CD14-positive monocyte (primary cell): ENCODE results near the gene RERE. TPM values are rescaled to one million over a fixed set of nuclear protein-coding genes. Genes with fewer than 3 reads are reported as not detected.
A peak's percentile ranks its signal among the peaks of the same experiment; 100 is the strongest.

Experiments
- DNase-seq, 3 donors: peaks; one replicate each; pipeline ENCODE4 v3.0.0-alpha.2; 2011 to 2022
- H2AFZ ChIP-seq: 2 replicates; pipeline ENCODE4 v1.6.0; 2012; ENCODE audit warnings: mild to moderate bottlenecking, low read depth, low read length, inconsistent platforms; ENCODE audit not compliant: insufficient read depth, poor library complexity, severe bottlenecking
- H3K27ac ChIP-seq, 2 donors: 1 replicate in 1 of 2; 2 replicates in 1 of 2; pipeline ENCODE4 v1.5.1; 2012 to 2013; ENCODE audit warnings: low read length in 2 of 2, control low read depth in 1 of 2, inconsistent platforms in 1 of 2, low read depth in 1 of 2, mild to moderate bottlenecking in 1 of 2
- H3K27me3 ChIP-seq, 2 donors: one replicate each; pipeline versions ENCODE4 v1.6.0 to v1.6.1; 2011 to 2013; ENCODE audit warnings: low read length in 2 of 2; ENCODE audit not compliant: control insufficient read depth in 2 of 2, insufficient read depth in 2 of 2
- H3K36me3 ChIP-seq, 2 donors: replicated peaks in 1 of 2; 1 replicate in 1 of 2; 2 replicates in 1 of 2; pipeline versions ENCODE4 v1.5.1 to v1.6.1; 2012 to 2013; ENCODE audit warnings: low read length in 2 of 2, control low read depth in 1 of 2, inconsistent platforms in 1 of 2, mild to moderate bottlenecking in 1 of 2; ENCODE audit not compliant: insufficient read depth in 2 of 2, control insufficient read depth in 1 of 2
- H3K4me1 ChIP-seq, 2 donors: 1 replicate in 1 of 2; 2 replicates in 1 of 2; pipeline versions ENCODE4 v1.5.1 to v1.6.1; 2012 to 2013; ENCODE audit warnings: low read length in 2 of 2, control low read depth in 1 of 2, inconsistent platforms in 1 of 2, mild to moderate bottlenecking in 1 of 2, moderate library complexity in 1 of 2; ENCODE audit not compliant: insufficient read depth in 2 of 2, control insufficient read depth in 1 of 2
- H3K4me2 ChIP-seq: replicated peaks from 2 replicates; pipeline ENCODE3; 2012; ENCODE audit warnings: low read length, moderate library complexity, mild to moderate bottlenecking; ENCODE audit not compliant: poor library complexity, severe bottlenecking; ENCODE audit errors: extremely low read depth
- H3K4me3 ChIP-seq, 3 experiments: fragments of 200-600 bp in 1 of 3; sonication (generic) in 1 of 3; replicated peaks in 1 of 3; 1 replicate in 2 of 3; 2 replicates in 1 of 3; pipeline ENCODE4 v1.5.1; 2011 to 2013; ENCODE audit warnings: low read length in 3 of 3, mild to moderate bottlenecking in 3 of 3, control low read depth in 2 of 3, low read depth in 2 of 3, inconsistent platforms in 1 of 3, moderate library complexity in 1 of 3
- H3K79me2 ChIP-seq: 2 replicates; pipeline ENCODE4 v1.6.0; 2012; ENCODE audit warnings: mild to moderate bottlenecking, control low read depth, inconsistent platforms, low read length, moderate library complexity; ENCODE audit not compliant: insufficient read depth
- H3K9ac ChIP-seq: 2 replicates; pipeline ENCODE4 v1.6.0; 2017; ENCODE audit warnings: low read length, mild to moderate bottlenecking; ENCODE audit not compliant: insufficient read depth, poor library complexity, severe bottlenecking
- H3K9me3 ChIP-seq, 2 donors: replicated peaks in 1 of 2; 1 replicate in 1 of 2; 2 replicates in 1 of 2; pipeline versions ENCODE4 v1.5.1 to v1.6.1; 2012 to 2013; ENCODE audit warnings: low read length in 2 of 2, control low read depth in 1 of 2; ENCODE audit not compliant: control insufficient read depth in 1 of 2, insufficient read depth in 1 of 2
- H4K20me1 ChIP-seq: 2 replicates; pipeline ENCODE4 v1.6.0; 2012; ENCODE audit warnings: mild to moderate bottlenecking, low read length, control low read depth, moderate library complexity; ENCODE audit not compliant: insufficient read depth
- H3K27ac Mint-ChIP-seq, 7 donors: one replicate each; pipeline ENCODE4 v1.8.0; 2020; ENCODE audit warnings: mild to moderate bottlenecking in 7 of 7, mixed read lengths in 7 of 7, moderate library complexity in 6 of 7, inconsistent platforms in 2 of 7
- H3K27me3 Mint-ChIP-seq, 3 donors: one replicate each; pipeline ENCODE4 v1.8.0; 2021 to 2022; ENCODE audit warnings: low read depth in 3 of 3, mild to moderate bottlenecking in 3 of 3, mixed read lengths in 3 of 3, moderate library complexity in 3 of 3, inconsistent platforms in 1 of 3
- H3K36me3 Mint-ChIP-seq, 2 donors: one replicate each; pipeline ENCODE4 v1.8.0; 2020; ENCODE audit warnings: mixed read lengths in 2 of 2, inconsistent platforms in 1 of 2, mild to moderate bottlenecking in 1 of 2
- H3K4me1 Mint-ChIP-seq: one replicate; pipeline ENCODE4 v1.8.0; 2020; ENCODE audit warnings: mild to moderate bottlenecking, mixed read lengths
- H3K4me3 Mint-ChIP-seq, 2 donors: one replicate each; pipeline ENCODE4 v1.8.0; 2020; ENCODE audit warnings: mild to moderate bottlenecking in 2 of 2, mixed read lengths in 2 of 2, moderate library complexity in 1 of 2
- H3K9me3 Mint-ChIP-seq, 7 donors: one replicate each; pipeline ENCODE4 v1.8.0; 2020 to 2022; ENCODE audit warnings: mixed read lengths in 7 of 7, mild to moderate bottlenecking in 6 of 7, moderate library complexity in 6 of 7, inconsistent platforms in 2 of 7
- WGBS: methylation state at CpG from one replicate; pipeline ENCODE4 v1.1.5; 2013; ENCODE audit warnings: missing lambda C conversion rate; ENCODE audit not compliant: insufficient coverage; 5-methylcytosine and 5-hydroxymethylcytosine counted together
- intact Hi-C, 2 donors: fragments of 100-400 bp; cut with micrococcal nuclease; formaldehyde crosslinking; loops; one replicate each; pipeline versions ENCODE4 v1.15.0 to v1.15.1; 2023
- polyA plus RNA-seq, 3 donors: library from polyadenylated mRNA; depleted of rRNA in 1 of 3; unstranded in 2 of 3; stranded (reverse) in 1 of 3; fragments of 300-500 nt in 2 of 3; fragments of >200 nt in 1 of 3; fragmentation: Illumina TruSeq in 2 of 3; gene quantifications; 1 replicate in 2 of 3; 2 replicates in 1 of 3; pipeline ENCODE4 v1.2.3, GENCODE V29; 2012 to 2021
- TF ChIP-seq, protein P1 (sequence below): fragments of 200-600 bp; IDR thresholded peaks from one replicate; pipeline ENCODE4 v1.8.0; 2022; ENCODE audit warnings: antibody characterized with exemption, mild to moderate bottlenecking

Gene RERE
- polyA plus RNA-seq, 3 donors = 1.2 to 19.4 (median 3.8) TPM

DNA sequence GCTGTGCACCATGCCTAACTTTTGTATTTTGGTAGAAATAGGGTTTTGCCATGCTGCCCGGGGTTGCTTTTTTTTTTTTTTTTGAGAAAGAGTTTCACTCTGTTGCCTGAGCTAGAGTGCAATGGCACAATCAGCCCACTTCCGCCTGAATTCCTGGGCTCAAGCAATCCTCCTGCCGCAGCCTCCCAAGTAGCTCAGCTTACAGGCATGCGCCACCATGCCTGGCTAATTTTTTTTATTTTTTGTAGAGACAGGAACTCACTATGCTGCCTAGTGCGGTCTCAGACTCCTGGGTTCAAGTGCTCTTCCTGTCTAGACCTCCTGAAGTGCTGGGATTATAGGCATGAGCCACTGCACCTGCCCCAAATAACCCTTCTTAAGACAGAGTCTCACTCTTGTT, 346.0 kb downstream of the RERE start:
- peaks cover 4% of the 10 kb centered on the region for H4K20me1 ChIP-seq
- H3K9ac ChIP-seq = no peak overlapping the region
- no peaks in the 10 kb centered on the region for H3K79me2 ChIP-seq
- H3K4me1 ChIP-seq = peaks cover 9 to 11% of the 10 kb centered on the region in 2 donors
- Mint-ChIP-seq H3K4me3 (no peak overlapping the region), H3K27ac (peak overlapping the region in 2 of 7 donors; percentile 18 to 40), H3K4me1 (peaks cover 10% of the 10 kb centered on the region), H3K36me3 (peaks cover 3 to 4% of the 10 kb centered on the region in 2 donors), H3K27me3 (peaks cover 0 to 1% (median 0%) of the 10 kb centered on the region in 3 donors), H3K9me3 (no peaks in the 10 kb centered on the region)
- H3K9me3 ChIP-seq = no peaks in the 10 kb centered on the region
- no peaks in the 10 kb centered on the region for H3K36me3 ChIP-seq
- H2AFZ ChIP-seq = no peak overlapping the region
- intact Hi-C loops = no loop called here
- no peak overlapping the region for H3K27ac ChIP-seq
- no peaks in the 10 kb centered on the region for H3K27me3 ChIP-seq
- H3K4me2 ChIP-seq = no peak overlapping the region
- H3K4me3 ChIP-seq = no peak overlapping the region
- DNase-seq = no peak
- 96% methylated on average over 4 of the region's 5 CpGs for WGBS
- TF ChIP-seq, protein P1, sequence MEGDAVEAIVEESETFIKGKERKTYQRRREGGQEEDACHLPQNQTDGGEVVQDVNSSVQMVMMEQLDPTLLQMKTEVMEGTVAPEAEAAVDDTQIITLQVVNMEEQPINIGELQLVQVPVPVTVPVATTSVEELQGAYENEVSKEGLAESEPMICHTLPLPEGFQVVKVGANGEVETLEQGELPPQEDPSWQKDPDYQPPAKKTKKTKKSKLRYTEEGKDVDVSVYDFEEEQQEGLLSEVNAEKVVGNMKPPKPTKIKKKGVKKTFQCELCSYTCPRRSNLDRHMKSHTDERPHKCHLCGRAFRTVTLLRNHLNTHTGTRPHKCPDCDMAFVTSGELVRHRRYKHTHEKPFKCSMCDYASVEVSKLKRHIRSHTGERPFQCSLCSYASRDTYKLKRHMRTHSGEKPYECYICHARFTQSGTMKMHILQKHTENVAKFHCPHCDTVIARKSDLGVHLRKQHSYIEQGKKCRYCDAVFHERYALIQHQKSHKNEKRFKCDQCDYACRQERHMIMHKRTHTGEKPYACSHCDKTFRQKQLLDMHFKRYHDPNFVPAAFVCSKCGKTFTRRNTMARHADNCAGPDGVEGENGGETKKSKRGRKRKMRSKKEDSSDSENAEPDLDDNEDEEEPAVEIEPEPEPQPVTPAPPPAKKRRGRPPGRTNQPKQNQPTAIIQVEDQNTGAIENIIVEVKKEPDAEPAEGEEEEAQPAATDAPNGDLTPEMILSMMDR = no peak

DNA sequence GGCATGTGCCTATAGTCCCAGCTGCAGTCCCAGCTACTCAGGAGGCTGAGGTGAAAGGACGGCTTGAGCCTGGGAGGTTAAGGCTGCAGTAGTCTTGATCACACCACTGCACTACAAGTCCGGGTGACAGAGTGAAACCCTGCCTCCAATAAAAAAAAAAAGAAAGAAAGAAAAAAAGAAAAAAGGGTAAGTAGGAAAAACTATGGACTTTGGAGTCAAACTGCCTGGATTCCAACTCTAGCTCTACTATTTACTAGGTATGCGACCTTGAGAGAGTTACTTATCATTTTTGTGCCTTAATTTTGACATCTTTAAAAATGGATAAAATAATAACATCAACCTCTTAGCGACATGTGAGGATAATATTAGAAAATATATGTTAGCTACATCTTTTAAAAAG, 348.7 kb downstream of the RERE start:
- Histone ChIP-seq H3K4me3 (no peak overlapping the region), H3K4me2 (no peak overlapping the region), H2AFZ (no peak overlapping the region), H3K4me1 (peaks cover under 1 to 6% of the 10 kb centered on the region in 2 donors), H3K9ac (no peak overlapping the region), H3K27me3 (no peaks in the 10 kb centered on the region), H4K20me1 (no peaks in the 10 kb centered on the region), H3K27ac (no peak overlapping the region), H3K36me3 (peaks cover 4 to 18% of the 10 kb centered on the region in 2 donors), H3K9me3 (no peaks in the 10 kb centered on the region), H3K79me2 (no peaks in the 10 kb centered on the region)
- Mint-ChIP-seq H3K4me1 (peaks cover 17% of the 10 kb centered on the region), H3K9me3 (no peaks in the 10 kb centered on the region), H3K4me3 (no peak overlapping the region), H3K27me3 (peaks cover 0 to 1% (median 0%) of the 10 kb centered on the region in 3 donors), H3K27ac (peak overlapping the region in 1 of 7 donors; percentile 54), H3K36me3 (peaks cover 16 to 23% of the 10 kb centered on the region in 2 donors)
- intact Hi-C loops = no loop called here
- no peak for DNase-seq
- TF ChIP-seq, protein P1 = no peak
- WGBS = no CpG with 5 or more reads among the region's 4 CpGs
